ENCODE data around the gene GSTP1. TPM values are rescaled to one million over a fixed set of nuclear protein-coding genes. Genes with fewer than 3 reads are reported as not detected.

The GSTP1 gene
- total and polyA plus RNA-seq, 8 donors = 393 to 2,840 (median 647) TPM

DNA sequence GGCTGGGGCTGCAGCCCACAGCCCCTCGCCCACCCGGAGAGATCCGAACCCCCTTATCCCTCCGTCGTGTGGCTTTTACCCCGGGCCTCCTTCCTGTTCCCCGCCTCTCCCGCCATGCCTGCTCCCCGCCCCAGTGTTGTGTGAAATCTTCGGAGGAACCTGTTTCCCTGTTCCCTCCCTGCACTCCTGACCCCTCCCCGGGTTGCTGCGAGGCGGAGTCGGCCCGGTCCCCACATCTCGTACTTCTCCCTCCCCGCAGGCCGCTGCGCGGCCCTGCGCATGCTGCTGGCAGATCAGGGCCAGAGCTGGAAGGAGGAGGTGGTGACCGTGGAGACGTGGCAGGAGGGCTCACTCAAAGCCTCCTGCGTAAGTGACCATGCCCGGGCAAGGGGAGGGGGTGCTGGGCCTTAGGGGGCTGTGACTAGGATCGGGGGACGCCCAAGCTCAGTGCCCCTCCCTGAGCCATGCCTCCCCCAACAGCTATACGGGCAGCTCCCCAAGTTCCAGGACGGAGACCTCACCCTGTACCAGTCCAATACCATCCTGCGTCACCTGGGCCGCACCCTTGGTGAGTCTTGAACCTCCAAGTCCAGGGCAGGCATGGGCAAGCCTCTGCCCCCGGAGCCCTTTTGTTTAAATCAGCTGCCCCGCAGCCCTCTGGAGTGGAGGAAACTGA, 731 bp downstream of the GSTP1 start:
- H3K27ac ChIP-seq = peak overlapping the region; percentile 97 to 99 (median 98)
- H3K36me3 ChIP-seq = peaks cover 14 to 45% (median 44%) of the 10 kb centered on the region in 4 donors
- no peaks in the 10 kb centered on the region for H3K9me3 ChIP-seq
- peaks cover 24 to 60% (median 55%) of the 10 kb centered on the region in 4 donors for H3K4me1 ChIP-seq
- peak overlapping the region; percentile 64 to 85 (median 80) for H3K4me3 ChIP-seq
- peak in 1 of 4 donors; percentile 37 for TF ChIP-seq POLR2A (IDR thresholded peaks at IDR 0.05)
- TF ChIP-seq, protein P1, sequence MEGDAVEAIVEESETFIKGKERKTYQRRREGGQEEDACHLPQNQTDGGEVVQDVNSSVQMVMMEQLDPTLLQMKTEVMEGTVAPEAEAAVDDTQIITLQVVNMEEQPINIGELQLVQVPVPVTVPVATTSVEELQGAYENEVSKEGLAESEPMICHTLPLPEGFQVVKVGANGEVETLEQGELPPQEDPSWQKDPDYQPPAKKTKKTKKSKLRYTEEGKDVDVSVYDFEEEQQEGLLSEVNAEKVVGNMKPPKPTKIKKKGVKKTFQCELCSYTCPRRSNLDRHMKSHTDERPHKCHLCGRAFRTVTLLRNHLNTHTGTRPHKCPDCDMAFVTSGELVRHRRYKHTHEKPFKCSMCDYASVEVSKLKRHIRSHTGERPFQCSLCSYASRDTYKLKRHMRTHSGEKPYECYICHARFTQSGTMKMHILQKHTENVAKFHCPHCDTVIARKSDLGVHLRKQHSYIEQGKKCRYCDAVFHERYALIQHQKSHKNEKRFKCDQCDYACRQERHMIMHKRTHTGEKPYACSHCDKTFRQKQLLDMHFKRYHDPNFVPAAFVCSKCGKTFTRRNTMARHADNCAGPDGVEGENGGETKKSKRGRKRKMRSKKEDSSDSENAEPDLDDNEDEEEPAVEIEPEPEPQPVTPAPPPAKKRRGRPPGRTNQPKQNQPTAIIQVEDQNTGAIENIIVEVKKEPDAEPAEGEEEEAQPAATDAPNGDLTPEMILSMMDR (IDR thresholded peaks at IDR 0.05) = no peak
- TF ChIP-seq POLR2AphosphoS5 (IDR thresholded peaks at IDR 0.05) = peak in 2 of 3 donors; percentile 39 to 56
- TF ChIP-seq EP300 (IDR thresholded peaks at IDR 0.05) = no peak
- WGBS, 5 donors = 8 to 11% (median 9%) methylated on average over 29 to 33 of the region's 33 CpGs
- intact Hi-C loops (cut with DNase I; ENCODE audit: low total_unique reads) = no loop called here
- peak; percentile 81 to 91 for DNase-seq
- H3K27me3 ChIP-seq = peaks cover 0 to 3% (median 0%) of the 10 kb centered on the region in 3 donors

DNA sequence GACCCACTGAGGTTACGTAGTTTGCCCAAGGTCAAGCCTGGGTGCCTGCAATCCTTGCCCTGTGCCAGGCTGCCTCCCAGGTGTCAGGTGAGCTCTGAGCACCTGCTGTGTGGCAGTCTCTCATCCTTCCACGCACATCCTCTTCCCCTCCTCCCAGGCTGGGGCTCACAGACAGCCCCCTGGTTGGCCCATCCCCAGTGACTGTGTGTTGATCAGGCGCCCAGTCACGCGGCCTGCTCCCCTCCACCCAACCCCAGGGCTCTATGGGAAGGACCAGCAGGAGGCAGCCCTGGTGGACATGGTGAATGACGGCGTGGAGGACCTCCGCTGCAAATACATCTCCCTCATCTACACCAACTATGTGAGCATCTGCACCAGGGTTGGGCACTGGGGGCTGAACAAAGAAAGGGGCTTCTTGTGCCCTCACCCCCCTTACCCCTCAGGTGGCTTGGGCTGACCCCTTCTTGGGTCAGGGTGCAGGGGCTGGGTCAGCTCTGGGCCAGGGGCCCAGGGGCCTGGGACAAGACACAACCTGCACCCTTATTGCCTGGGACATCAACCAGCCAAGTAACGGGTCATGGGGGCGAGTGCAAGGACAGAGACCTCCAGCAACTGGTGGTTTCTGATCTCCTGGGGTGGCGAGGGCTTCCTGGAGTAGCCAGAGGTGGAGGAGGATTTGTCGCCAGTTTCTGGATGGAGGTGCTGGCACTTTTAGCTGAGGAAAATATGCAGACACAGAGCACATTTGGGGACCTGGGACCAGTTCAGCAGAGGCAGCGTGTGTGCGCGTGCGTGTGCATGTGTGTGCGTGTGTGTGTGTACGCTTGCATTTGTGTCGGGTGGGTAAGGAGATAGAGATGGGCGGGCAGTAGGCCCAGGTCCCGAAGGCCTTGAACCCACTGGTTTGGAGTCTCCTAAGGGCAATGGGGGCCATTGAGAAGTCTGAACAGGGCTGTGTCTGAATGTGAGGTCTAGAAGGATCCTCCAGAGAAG, 1.6 kb downstream of the GSTP1 start:
- no peaks in the 10 kb centered on the region for H3K9me3 ChIP-seq
- intact Hi-C loops (cut with DNase I; ENCODE audit: low total_unique reads) = no loop called here
- peak in 1 of 2 donors; percentile 58 for DNase-seq
- H3K27me3 ChIP-seq = no peaks in the 10 kb centered on the region
- H3K36me3 ChIP-seq = peaks cover 14 to 51% (median 44%) of the 10 kb centered on the region in 4 donors
- H3K4me3 ChIP-seq = peak overlapping the region; percentile 64 to 85 (median 80)
- H3K4me1 ChIP-seq = peaks cover 21 to 53% (median 50%) of the 10 kb centered on the region in 4 donors
- 80 to 89% (median 84%) methylated on average over 14 to 21 of the region's 21 CpGs for WGBS, 5 donors
- peak overlapping the region; percentile 97 to 99 (median 98) for H3K27ac ChIP-seq
- TF ChIP-seq POLR2A (IDR thresholded peaks at IDR 0.05) (no peak), EP300 (IDR thresholded peaks at IDR 0.05) (no peak), POLR2AphosphoS5 (IDR thresholded peaks at IDR 0.05) (no peak)
- TF ChIP-seq, protein P1 (IDR thresholded peaks at IDR 0.05) = no peak

DNA sequence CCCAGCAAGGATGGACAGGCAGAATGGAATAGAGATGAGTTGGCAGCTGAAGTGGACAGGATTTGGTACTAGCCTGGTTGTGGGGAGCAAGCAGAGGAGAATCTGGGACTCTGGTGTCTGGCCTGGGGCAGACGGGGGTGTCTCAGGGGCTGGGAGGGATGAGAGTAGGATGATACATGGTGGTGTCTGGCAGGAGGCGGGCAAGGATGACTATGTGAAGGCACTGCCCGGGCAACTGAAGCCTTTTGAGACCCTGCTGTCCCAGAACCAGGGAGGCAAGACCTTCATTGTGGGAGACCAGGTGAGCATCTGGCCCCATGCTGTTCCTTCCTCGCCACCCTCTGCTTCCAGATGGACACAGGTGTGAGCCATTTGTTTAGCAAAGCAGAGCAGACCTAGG, 2.3 kb downstream of the GSTP1 start:
- WGBS, 5 donors = 78 to 95% (median 90%) methylated on average over 3 to 4 of the region's 4 CpGs
- no peak for DNase-seq
- Histone ChIP-seq H3K27me3 (no peaks in the 10 kb centered on the region), H3K9me3 (no peaks in the 10 kb centered on the region), H3K4me3 (peak overlapping the region in 1 of 4 donors; percentile 64), H3K4me1 (peaks cover 21 to 48% (median 44%) of the 10 kb centered on the region in 4 donors), H3K27ac (peak overlapping the region in 1 of 5 donors; percentile 98), H3K36me3 (peaks cover 14 to 51% (median 44%) of the 10 kb centered on the region in 4 donors)
- intact Hi-C loops (cut with DNase I; ENCODE audit: low total_unique reads) = no loop called here
- no peak for TF ChIP-seq POLR2A (IDR thresholded peaks at IDR 0.05)
- no peak for TF ChIP-seq EP300 (IDR thresholded peaks at IDR 0.05)

DNA sequence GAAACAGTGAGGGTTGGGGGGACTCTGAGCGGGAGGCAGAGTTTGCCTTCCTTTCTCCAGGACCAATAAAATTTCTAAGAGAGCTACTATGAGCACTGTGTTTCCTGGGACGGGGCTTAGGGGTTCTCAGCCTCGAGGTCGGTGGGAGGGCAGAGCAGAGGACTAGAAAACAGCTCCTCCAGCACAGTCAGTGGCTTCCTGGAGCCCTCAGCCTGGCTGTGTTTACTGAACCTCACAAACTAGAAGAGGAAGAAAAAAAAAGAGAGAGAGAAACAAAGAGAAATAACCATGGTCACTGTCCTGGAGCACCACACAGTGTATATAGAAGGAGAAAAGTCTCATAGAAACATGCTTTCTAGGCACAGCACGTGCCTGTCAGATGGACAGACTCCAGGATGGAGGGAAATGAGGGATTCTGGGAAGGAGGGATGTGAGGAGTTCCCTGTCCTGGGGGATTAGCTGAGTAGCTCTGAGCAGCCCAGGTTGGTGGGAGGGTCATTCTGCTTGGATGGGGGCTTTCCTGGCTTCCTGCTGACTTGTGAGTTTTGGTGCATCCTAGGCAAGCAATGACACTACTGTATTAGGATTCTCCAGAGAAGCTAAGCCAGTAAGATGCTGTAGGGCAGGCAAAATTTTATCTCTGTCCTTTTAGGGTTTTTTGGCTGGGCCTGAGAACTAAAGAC, 3.1 kb downstream of the GSTP1 start:
- 72 to 91% (median 86%) methylated on average over 5 of the region's 5 CpGs for WGBS, 5 donors
- peak overlapping the region in 1 of 5 donors; percentile 5 for H3K27ac ChIP-seq

More for the DNA sequence above, 3.1 kb downstream of the GSTP1 start:
- no peak for DNase-seq
- Histone ChIP-seq H3K9me3 (no peaks in the 10 kb centered on the region), H3K4me3 (no peak overlapping the region), H3K4me1 (peaks cover 21 to 43% (median 38%) of the 10 kb centered on the region in 4 donors), H3K27me3 (no peaks in the 10 kb centered on the region), H3K36me3 (peaks cover 14 to 51% (median 44%) of the 10 kb centered on the region in 4 donors)
- TF ChIP-seq EP300 (IDR thresholded peaks at IDR 0.05) (no peak), POLR2A (IDR thresholded peaks at IDR 0.05) (no peak), POLR2AphosphoS5 (IDR thresholded peaks at IDR 0.05) (no peak)
- TF ChIP-seq, protein P1 (IDR thresholded peaks at IDR 0.05) = no peak
- intact Hi-C loops (cut with DNase I; ENCODE audit: low total_unique reads) = no loop called here
